GM21447 (cell line): Measurements from ENCODE around the gene SLC2A5.
"Not testable (repeated sequence)": the region's sequence is repeated elsewhere in the genome, so short reads cannot be mapped to it uniquely, and the experiment has no call there.

Experiments used
- ATAC-seq: cut with Tn5 transposase; IDR thresholded peaks from one replicate; pipeline ENCODE4 v1.9.1; 2021; ENCODE audit not compliant: unreplicated experiment

SLC2A5 gene

DNA sequence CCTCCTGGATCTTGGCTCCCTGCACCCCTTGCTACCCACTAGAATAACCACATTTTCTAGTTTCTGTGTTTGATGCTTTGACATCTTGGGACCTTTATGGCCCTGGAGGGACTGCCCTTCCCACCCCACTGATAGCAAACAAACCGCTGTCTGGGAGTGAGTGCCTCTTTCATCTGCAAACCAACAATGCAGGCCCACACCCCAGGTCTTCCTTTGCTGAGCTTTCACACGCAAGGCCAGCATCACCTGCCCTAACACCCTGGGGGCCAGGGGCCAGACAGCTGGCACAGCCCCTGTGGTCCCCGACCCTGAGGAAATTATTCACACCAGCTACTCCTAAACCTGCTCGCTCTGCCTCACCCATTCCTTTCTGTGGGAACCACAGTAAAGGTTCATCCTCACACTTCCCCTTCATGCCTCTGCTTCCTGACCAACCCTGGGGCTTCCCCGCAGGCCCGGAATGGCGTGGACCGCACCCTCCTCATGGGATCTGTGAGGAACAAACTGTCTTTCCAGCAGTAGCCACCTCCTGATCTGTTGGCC is 58.6 kb downstream of the SLC2A5 start:
- no peak for ATAC-seq

DNA sequence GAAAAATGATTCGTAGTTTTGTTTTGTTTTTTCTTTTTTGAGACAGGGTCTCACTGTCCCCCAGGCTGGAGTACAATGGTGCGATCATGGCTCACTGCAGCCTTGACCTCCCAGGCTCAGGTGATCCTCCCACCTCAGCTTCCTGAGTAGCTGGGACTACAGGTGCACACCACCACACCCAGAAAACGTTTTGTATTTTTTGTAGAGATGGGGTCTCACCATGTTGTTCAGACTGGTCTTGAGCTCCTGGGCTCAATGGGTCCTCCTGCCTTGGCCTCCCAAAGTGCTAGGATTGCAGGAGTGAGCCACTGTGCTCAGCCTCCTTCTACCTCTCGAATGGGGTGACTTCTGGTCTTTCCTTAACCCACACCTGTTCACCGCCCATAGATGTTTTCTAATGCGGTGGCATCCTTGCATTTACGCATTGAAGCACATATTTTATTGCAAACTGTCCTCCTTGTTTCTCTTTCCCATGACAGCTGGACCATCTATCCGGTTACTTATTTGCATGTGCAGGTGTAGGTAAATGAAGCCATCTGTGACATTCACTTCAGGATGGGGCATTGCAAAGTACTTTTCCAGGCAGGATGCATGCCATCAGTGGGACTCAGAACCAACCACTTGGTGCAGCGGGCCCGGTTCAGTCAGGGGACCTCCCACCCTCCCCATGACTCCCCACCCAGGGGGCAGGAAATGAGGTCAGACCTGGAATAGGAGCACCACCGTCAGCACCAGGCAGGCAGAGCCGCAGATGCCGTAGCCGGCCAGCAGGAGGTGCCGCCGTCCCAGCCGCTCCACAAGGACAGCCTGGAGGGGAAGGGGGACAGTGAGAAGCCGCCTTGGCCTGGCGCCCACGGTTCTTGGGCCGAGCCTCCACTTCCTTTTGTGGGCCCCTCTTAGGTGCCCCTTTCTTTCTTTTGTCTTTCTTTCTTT is 59.7 kb downstream of the SLC2A5 start:
- ATAC-seq, result no peak

DNA sequence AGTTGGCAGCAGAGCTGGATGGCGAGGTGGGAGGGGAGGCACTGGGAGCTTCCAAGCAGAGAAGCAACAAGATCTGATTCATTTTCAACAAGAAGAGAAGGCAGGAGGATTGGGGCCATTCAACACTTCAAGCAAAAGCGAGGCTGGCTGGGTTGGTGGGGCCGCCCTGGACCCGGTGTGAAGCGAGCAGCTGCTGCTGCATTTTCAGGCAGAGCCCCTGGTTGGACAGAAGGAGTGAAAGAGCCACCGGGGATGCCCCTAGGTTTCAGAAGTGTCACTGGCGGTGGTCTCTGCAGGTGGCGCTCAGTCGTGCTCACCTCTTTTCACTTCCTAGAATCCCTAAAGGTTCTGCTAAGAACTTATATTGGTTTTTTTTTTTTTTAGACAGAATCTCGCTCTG is 61.2 kb downstream of the SLC2A5 start:
- no peak for ATAC-seq

DNA sequence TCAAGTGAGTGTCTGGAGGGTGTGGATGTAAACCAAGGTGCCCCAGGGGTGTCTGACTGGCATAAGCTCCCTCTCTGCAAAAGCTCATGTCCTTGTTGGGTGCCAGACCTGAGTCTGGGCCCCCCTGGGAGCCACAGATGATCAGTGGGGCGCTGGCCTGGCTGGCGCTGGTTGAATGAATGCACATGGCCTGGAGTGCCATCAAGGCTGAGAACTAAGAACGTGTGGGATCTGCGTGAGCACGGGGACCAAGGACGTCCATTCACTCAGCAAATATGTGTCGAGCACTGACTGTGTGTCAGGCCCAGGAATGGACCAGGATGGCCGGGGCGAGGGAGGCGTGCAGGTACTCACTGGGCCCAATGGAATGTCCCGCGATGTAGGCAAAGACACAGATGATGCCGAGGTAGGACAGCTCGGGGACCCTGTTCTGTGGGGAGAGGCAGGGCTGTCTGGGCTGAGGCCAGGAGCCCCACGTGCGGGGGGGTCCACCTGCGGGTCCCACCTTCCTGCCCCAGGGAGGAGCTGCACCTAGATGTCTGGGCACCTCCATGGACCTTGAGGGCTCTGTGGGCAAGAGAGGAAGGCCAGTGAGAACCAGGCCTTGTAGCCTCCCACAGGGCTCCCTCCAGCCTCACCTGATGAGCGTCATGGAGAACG is 62.3 kb downstream of the SLC2A5 start:
- no peak for ATAC-seq

DNA sequence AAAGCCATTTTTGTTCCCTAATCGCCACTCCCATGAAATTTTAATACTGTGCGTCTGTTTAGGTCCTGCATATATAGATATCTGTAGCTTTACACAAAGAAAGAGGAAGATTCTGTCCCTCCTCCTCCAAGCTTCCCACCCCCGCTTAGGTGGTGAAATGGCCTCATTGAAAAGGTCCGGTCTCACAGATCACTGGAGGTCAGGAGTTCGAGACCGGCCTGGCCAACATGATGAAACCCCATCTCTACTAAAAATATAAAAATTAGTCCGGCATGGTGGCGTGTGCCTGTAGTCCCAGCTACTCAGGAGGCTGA is 64.1 kb downstream of the SLC2A5 start:
- no peak for ATAC-seq

DNA sequence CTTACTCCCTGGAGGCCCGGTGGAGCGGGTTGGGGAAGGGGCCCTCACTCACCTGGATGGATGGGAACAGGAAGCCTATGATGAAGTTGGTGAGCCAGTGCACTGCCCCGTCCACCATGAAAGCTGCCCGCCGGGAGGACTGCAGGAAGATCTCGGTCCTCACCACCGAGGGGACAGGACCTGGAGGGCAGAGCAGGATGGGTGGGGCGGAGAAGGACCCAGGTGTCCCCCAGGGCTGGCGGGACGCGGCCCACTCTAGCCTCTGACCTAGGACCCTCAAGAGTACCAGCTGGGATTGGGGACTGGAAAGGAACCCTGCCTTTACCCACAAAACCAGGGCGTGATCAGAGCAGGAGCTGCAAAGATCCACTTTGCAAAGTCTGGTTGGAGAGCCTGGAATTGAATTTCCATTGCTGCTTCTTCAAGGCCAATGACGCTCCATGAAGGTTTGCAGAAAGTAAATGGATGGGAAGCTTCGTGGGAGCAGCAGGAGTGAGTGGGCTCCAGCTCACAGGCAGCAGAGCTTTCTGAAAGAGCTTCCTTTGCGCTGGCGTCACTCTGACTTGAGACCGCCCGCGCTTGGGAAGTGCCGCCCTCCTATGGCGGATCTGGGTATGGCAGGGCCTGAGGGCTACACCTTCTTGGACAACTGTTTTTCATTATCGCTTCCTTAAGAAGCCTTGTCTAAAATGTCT is 64.6 kb downstream of the SLC2A5 start:
- ATAC-seq, result peak; percentile 45

DNA sequence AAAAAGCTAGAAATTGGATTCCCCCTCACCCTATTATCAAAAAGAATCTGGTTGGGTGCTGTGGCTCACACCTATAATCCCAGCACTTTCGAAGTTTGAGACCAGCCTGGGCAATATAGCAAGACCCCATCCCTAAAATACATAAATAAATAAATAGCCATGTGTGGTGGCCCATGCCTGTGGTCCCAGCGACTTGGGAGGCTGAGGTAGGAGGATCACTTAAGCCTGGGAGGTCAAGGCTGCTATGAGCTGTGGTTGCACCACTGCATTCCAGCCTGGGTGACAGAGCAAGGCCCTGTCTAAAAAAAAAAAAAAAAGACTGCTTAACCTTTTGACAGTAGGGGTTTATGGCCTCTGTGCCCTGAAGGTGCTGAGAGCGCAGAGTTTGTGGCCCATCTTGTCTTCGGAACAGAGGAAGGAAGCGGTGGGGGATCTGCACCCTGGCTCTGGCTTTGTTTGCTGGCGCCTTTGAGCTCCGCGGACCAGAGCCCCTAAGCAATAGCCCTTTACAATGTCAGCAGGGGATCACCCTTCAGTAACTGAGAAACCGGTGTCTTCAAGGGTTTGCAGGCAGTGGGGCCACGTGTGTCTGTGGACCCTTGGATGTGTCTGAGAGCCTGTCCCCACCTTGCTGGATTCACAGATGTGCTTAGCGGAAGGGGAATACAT is 65.3 kb downstream of the SLC2A5 start:
- ATAC-seq, result no peak

GRCh38 chr1:9002215-9002560 is 67.2 kb downstream of the SLC2A5 start:
- not testable (repeated sequence) for ATAC-seq

DNA sequence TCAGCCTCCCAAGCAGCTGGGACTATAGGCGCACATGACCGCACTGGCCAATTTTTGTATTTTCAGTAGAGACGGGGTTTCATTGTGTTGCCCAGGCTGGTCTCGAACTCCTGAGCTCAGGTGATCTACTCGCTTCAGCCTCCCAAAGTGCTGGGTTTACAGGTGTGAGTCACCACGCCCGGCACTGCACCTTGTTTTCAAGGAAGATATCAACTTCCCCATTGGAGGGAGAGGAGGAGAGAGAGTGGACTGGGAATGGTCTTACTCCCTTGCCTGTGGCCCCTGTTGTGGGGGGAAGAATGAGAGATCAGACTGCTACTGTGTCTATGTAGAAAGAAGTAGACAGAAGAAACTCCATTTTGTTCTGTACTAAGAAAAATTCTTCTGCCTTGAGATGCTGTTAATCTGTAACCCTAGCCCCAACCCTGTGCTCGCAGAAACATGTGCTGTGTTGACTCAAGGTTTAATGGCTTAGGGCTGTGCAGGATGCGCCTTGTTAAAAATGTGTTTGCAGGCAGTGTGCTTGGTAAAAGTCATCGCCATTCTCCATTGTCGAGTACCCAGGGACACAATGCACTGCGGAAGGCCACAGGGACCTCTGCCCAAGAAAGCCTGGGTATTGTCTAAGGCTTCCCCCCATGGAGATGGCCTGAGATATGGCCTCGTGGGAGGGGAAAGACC is 67.8 kb downstream of the SLC2A5 start:
- not testable (repeated sequence) for ATAC-seq

DNA sequence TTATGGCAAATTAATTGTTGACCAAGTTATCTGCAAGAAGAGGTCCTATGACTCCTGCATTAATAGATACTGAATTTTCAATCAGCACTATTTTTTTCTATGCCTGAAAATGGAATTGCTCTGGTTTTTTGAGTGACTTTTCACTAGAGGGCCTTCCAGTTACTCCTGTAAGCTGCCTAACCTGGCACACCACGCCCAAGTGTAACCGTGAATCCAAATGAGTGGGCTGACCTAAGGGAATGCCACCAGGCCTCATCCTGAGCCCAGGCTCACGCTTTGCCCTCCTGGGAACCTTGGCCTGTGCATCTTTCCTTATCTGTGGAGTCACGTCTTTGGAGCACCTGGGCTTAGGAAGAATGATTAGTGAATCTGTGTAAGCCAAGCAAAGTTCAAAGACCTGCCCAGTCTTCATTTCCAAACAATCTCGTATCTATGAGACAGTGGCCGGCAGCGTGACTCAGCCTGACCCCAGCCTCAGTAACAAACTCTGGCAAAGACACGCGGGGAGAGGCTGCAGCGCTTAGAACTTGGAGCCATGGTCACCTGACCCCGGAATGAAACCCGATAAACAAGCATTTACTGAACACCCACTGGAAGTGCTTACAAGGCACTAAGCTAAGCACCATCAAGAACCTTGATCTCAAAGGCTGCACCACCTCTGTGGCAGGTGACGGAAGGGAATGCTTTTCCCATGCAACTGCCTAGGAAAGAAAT is 75.3 kb downstream of the SLC2A5 start:
- ATAC-seq, result not testable (repeated sequence)

DNA sequence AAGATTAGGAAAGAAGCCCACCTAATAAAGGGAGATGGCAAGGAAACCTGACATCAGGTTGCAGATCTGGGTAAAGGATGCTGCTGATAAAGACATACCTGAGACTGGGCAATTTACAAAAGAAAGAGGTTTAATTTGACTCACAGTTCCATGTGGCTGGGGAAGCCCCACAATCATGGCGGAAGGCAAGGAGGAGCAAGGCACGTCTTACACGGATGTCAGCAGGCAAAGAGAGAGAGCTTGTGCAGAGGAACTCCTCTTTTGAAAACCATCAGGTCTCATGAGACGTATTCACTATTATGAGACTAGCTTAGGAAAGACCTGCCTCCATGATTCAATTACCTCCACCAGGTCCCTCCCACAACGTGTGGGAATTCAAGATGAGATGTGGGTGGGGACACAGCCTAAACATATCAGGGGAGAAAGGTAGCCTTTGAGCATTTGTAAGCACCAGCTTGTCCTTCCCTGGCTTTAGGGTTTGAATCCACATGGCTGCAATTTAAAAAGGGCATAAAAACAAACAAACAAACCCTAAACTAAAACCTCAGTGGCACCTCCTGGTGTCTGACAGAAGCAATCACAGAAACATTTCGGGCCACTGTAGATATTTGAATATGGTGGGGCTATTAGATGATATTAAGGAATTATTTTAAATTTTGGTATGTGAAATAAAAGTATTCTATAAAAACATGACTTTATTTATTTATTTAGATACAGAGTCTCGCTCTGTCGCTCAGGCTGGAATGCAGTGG is 76.3 kb downstream of the SLC2A5 start:
- ATAC-seq, result no peak

- ATAC-seq, result no peak
These were observed 79.6 kb downstream of the SLC2A5 start for GRCh38 chr1:8989821-8990220.

DNA sequence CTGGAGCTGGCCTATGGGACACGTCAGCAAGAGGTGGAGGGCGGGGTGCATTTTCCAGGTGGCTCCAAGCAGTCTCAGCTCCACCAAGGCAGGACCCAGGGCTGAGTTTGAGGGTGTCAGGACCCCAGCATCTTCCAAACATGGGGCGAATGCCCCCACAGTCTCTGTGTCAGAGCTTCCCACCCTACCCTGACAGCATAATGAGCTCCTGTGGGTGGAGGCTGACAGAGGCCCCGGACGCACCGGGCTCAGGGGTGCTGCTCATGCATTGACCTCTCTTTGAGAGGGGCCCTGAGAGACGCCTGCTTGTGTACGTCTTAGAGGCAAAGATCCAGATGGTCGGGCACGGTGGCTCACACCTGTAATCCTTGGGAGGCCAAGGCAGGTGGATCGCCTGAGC is 80.4 kb downstream of the SLC2A5 start:
- ATAC-seq, result no peak

GRCh38 chr1:8988618-8988967 is 80.8 kb downstream of the SLC2A5 start:
- no peak for ATAC-seq

DNA sequence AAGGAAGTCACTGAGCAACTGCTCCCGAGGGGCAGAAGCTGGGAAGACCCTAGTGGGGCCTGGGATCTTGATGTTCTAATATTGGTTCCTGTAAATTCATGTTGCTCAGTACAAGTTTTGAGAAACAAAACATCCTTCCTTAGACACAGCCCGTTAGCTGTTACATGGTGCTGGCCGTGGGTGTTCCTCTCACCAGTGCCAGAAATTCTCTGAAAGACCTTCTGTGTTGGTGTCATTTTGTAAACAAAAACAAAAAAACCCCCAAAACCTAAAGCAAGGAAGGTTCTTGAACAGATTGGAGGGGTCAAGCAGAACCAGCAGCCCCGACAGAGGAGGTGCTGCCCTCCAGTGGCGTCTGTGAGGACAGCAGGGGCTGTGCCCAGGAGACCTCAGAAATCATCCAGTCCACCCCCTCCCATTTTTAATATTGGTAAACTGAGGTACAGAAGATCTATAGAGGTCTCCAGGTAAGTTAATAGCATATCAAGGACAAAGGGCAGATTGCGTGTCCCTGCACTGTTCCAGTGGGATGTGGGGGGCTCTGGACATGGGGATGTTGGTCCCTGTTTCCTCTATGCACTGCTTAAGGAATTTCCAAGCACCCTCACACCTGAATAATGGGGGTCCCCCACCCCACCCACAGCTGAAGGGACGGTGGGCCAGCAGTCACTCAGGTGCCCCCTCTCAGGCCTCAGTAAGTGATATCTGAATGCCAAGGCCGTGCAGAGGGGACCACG is 81.4 kb downstream of the SLC2A5 start:
- no peak for ATAC-seq

DNA sequence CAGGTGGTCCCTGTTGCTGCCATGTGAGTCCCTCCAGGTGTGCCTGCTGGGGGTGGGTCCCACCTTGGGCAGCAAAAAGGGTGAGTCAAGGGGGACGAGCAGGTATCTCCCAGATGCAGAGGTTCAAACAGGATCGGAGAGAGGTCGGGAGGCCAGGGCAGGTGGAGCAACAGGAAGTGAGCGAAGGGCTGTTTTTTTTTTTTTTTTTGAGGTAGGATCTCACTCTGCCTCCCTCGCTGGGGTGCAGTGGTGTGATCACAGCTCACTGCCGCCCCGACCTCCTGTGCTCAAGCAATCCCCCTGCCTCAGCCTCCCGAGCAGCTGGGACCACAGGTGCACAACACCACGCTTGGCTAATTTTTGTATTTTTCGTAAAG is 82.6 kb downstream of the SLC2A5 start:
- ATAC-seq, result no peak

DNA sequence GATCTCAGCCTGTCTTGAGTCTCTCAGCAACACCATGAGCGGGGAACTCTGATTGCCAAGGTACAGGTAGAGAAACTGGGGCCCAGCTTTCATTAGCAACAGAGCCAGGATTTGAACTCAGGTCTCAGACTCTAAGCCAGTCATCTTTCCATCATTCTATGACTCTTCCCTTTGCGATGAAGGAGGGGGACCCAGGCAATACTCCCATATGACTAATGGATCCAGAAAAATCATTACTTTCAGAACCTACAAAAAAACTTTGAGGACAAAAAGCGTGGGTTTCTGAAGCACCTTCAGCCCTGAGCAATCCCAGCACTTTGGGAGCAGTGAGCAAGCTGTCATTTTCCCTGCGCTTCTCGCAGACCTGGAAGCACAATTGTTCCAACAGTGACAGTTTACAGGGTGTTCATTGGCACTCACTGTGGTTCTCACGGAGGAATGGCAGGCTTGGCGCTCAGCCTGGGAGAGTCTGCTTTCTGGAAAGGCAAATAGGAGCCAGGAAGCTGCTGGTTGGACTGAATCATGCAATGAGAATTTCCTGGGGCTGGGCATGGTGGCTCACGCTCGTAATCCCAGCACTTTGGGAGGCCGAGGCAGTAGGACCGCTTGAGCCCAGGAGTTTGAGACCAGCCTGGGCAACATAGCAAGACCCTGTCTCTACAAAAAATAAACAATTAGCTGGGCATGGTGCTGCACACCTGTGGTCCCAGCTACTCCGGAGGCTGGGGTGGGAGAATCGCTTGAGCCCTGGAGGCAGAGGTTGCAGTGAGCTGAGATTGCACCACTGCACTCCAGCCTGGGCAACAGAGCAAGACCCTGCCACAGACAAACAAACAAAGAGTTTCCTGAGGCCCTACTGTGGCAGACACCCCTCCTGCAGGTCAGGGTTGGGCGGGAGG is 83.3 kb downstream of the SLC2A5 start:
- ATAC-seq, result no peak
